ENCODE measurements around the gene CD8B. TPM values are rescaled to one million over a fixed set of nuclear protein-coding genes. Genes with fewer than 3 reads are reported as not detected.

CD8B gene
- total and polyA plus RNA-seq, 2 of the 13 experiments (the other 11 are each of a cell fraction or from before 2014, with no cell fraction given) = 0.04 TPM; not detected in 1

DNA sequence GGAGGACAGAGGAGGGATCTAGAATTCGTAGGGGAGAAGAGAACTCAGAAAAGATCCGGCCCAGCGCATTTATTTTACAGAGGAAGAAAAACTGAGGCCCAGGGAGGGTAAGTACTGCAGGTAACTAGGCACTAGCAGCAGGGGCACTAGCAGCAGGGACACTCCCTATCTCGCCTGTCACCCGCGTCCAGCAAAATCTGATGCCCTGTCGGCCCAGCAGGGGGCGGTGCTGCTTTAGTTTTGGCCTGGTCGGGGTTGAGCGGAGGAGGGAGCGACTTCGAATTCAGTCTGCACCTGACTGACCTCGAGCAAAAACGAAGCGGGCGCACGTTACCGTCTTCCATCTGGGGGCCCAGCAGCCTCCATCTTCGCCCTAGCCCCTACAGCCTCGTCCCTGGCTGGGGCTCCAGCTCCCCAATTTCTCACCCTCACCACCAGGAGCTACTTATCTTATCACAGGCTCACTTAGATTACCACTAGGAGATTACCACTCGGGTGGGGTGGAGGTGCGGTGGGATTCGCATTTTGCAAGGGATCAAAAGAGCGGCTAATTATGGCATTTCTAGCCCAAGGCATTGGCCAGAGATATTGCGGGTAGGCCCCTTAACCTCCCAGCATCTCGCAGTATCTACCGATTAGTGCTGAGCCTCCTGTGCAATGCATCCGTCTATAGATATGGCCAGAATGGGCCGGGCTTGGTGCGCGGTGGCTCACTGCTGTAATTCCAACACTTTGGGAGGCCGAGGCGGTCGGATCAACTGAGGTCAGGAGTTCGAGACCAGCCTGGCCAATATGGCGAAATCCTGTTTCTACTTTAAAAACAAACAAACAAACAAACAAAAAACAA lies 53.1 kb downstream of the CD8B start (continued):
- TF ChIP-seq ZNF776 (CRISPR knock-in tag; IDR thresholded peaks at IDR 0.05) (0 out of 2 replicates have a peak, but pooled peaks have one; percentile 16), BHLHE40 (IDR thresholded peaks at IDR 0.05; ENCODE audit: low read length) (peak; percentile 28; the same call in 1 of the 2 replicates), HNRNPH1 (optimal IDR thresholded peaks at IDR 0.05; ENCODE audit: low read depth, low read length) (no peak), ZNF335 (CRISPR knock-in tag; IDR thresholded peaks at IDR 0.05) (no peak), GTF3A (CRISPR knock-in tag; conservative IDR thresholded peaks at IDR 0.05) (no peak), CREM (IDR thresholded peaks at IDR 0.05) (no peak), CREM (CRISPR knock-in tag; IDR thresholded peaks at IDR 0.05) (no peak), MED8 (CRISPR knock-in tag; IDR thresholded peaks at IDR 0.05; ENCODE audit: insufficient replicate concordance) (no peak), PHF8 (CRISPR knock-in tag; IDR thresholded peaks at IDR 0.05) (peak; percentile 45; the same call in 1 of the 2 replicates), SRY (CRISPR knock-in tag; IDR thresholded peaks at IDR 0.05) (peak; percentile 49; the same call in 1 of the 2 replicates), ZNF816 (CRISPR knock-in tag; IDR thresholded peaks at IDR 0.05; ENCODE audit: borderline replicate concordance) (no peak), ZNF607 (CRISPR knock-in tag; IDR thresholded peaks at IDR 0.05; ENCODE audit: borderline replicate concordance) (no peak), MAFG (CRISPR knock-in tag; IDR thresholded peaks at IDR 0.05) (no peak), ZNF460 (CRISPR knock-in tag; IDR thresholded peaks at IDR 0.05; ENCODE audit: borderline replicate concordance) (no peak), ZNF746 (CRISPR knock-in tag; IDR thresholded peaks at IDR 0.05) (no peak), ZNF205 (CRISPR knock-in tag; IDR thresholded peaks at IDR 0.05) (no peak), ZNF143 (CRISPR knock-in tag; IDR thresholded peaks at IDR 0.05) (peak; percentile 38; the same call in 1 of the 2 replicates)
- TF ChIP-seq, protein P1, sequence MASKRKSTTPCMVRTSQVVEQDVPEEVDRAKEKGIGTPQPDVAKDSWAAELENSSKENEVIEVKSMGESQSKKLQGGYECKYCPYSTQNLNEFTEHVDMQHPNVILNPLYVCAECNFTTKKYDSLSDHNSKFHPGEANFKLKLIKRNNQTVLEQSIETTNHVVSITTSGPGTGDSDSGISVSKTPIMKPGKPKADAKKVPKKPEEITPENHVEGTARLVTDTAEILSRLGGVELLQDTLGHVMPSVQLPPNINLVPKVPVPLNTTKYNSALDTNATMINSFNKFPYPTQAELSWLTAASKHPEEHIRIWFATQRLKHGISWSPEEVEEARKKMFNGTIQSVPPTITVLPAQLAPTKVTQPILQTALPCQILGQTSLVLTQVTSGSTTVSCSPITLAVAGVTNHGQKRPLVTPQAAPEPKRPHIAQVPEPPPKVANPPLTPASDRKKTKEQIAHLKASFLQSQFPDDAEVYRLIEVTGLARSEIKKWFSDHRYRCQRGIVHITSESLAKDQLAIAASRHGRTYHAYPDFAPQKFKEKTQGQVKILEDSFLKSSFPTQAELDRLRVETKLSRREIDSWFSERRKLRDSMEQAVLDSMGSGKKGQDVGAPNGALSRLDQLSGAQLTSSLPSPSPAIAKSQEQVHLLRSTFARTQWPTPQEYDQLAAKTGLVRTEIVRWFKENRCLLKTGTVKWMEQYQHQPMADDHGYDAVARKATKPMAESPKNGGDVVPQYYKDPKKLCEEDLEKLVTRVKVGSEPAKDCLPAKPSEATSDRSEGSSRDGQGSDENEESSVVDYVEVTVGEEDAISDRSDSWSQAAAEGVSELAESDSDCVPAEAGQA (IDR thresholded peaks at IDR 0.05; ENCODE audit: low read depth) = no peak; the same call in 1 of the 2 replicates
- TF ChIP-seq, protein P1 (CRISPR knock-in tag; IDR thresholded peaks at IDR 0.05; ENCODE audit: borderline replicate concordance) = no peak
- TF ChIP-seq, protein P2, sequence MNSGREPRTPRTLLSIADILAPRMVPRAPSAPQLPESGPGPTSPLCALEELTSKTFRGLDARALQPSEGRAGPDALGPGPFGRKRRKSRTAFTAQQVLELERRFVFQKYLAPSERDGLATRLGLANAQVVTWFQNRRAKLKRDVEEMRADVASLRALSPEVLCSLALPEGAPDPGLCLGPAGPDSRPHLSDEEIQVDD (CRISPR knock-in tag; IDR thresholded peaks at IDR 0.05; ENCODE audit: borderline replicate concordance) = no peak
- TF ChIP-seq, protein P3, sequence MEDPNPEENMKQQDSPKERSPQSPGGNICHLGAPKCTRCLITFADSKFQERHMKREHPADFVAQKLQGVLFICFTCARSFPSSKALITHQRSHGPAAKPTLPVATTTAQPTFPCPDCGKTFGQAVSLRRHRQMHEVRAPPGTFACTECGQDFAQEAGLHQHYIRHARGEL (CRISPR knock-in tag; IDR thresholded peaks at IDR 0.05) = no peak
- TF ChIP-seq, protein P4, sequence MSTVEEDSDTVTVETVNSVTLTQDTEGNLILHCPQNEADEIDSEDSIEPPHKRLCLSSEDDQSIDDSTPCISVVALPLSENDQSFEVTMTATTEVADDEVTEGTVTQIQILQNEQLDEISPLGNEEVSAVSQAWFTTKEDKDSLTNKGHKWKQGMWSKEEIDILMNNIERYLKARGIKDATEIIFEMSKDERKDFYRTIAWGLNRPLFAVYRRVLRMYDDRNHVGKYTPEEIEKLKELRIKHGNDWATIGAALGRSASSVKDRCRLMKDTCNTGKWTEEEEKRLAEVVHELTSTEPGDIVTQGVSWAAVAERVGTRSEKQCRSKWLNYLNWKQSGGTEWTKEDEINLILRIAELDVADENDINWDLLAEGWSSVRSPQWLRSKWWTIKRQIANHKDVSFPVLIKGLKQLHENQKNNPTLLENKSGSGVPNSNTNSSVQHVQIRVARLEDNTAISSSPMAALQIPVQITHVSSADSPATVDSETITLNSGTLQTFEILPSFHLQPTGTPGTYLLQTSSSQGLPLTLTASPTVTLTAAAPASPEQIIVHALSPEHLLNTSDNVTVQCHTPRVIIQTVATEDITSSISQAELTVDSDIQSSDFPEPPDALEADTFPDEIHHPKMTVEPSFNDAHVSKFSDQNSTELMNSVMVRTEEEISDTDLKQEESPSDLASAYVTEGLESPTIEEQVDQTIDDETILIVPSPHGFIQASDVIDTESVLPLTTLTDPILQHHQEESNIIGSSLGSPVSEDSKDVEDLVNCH (CRISPR knock-in tag; IDR thresholded peaks at IDR 0.05) = no peak
